ENCODE measurements around the gene G6PC3.
A peak's percentile ranks its signal among the peaks of the same experiment; 100 is the strongest.

The G6PC3 gene

GRCh38 chr17:44112284-44113280 is 42.0 kb downstream of the G6PC3 start:
- no peak overlapping the region for H3K27ac ChIP-seq (ENCODE audit: low read depth, low read length)
- H3K23ac ChIP-seq (ENCODE audit: low read length), result no peak overlapping the region
- H3K56ac ChIP-seq (ENCODE audit: low read length), result no peak overlapping the region
- no peaks in the 10 kb centered on the region for H3K27me3 ChIP-seq (ENCODE audit: insufficient read depth, low read length, poor library complexity)
- H3K4me3 ChIP-seq (ENCODE audit: low read length), result no peak overlapping the region
- no peak overlapping the region for H4K5ac ChIP-seq (ENCODE audit: low read length)
- no peak for DNase-seq
- peaks cover 8% of the 10 kb centered on the region for H3K4me1 ChIP-seq (ENCODE audit: control insufficient read depth, low read depth, low read length)
- no peak overlapping the region for H2BK15ac ChIP-seq (replicated peaks; ENCODE audit: low read depth)
- H3K9ac ChIP-seq (ENCODE audit: low read length), result no peak overlapping the region
- H3K79me2 ChIP-seq (ENCODE audit: control insufficient read depth, insufficient read depth, low read length), result peaks cover 8% of the 10 kb centered on the region
- no peak overlapping the region for H3K4me2 ChIP-seq (ENCODE audit: low read length)
- H2BK120ac ChIP-seq (ENCODE audit: low read depth, low read length), result no peak overlapping the region
- no CpG with 5 or more reads among the region's 4 CpGs for WGBS (ENCODE audit: extremely low coverage, insufficient coverage, low lambda C conversion rate)
- no peak overlapping the region for H2BK5ac ChIP-seq (ENCODE audit: low read length)
- H3K18ac ChIP-seq (ENCODE audit: low read length), result no peak overlapping the region
- no peak overlapping the region for H4K8ac ChIP-seq (ENCODE audit: low read depth, low read length)
- H2AK5ac ChIP-seq (ENCODE audit: low read length), result no peak overlapping the region
- no peak overlapping the region for H3K4ac ChIP-seq (ENCODE audit: low read depth, low read length)
- H3K79me1 ChIP-seq (ENCODE audit: low read length), result peaks cover 33% of the 10 kb centered on the region
- no peaks in the 10 kb centered on the region for H3K36me3 ChIP-seq (ENCODE audit: control insufficient read depth, insufficient read depth, low read length)

- H3K27ac ChIP-seq (ENCODE audit: low read depth, low read length), result no peak overlapping the region
- peaks cover 35% of the 10 kb centered on the region for H3K79me1 ChIP-seq (ENCODE audit: low read length)
- H2BK120ac ChIP-seq (ENCODE audit: low read depth, low read length), result no peak overlapping the region
- no peak overlapping the region for H2AK5ac ChIP-seq (ENCODE audit: low read length)
- H2BK15ac ChIP-seq (replicated peaks; ENCODE audit: low read depth), result no peak overlapping the region
- no CpG with 5 or more reads among the region's 1 CpG for WGBS (ENCODE audit: extremely low coverage, insufficient coverage, low lambda C conversion rate)
- DNase-seq, result no peak
- no peak overlapping the region for H4K5ac ChIP-seq (ENCODE audit: low read length)
- no peak overlapping the region for H3K56ac ChIP-seq (ENCODE audit: low read length)
- no peak overlapping the region for H3K4ac ChIP-seq (ENCODE audit: low read depth, low read length)
- no peak overlapping the region for H3K18ac ChIP-seq (ENCODE audit: low read length)
- H3K23ac ChIP-seq (ENCODE audit: low read length), result no peak overlapping the region
- no peaks in the 10 kb centered on the region for H3K27me3 ChIP-seq (ENCODE audit: insufficient read depth, low read length, poor library complexity)
- no peak overlapping the region for H2BK5ac ChIP-seq (ENCODE audit: low read length)
- no peak overlapping the region for H3K9ac ChIP-seq (ENCODE audit: low read length)
- H3K79me2 ChIP-seq (ENCODE audit: control insufficient read depth, insufficient read depth, low read length), result peaks cover 8% of the 10 kb centered on the region
- H3K36me3 ChIP-seq (ENCODE audit: control insufficient read depth, insufficient read depth, low read length), result no peaks in the 10 kb centered on the region
- no peak overlapping the region for H3K4me3 ChIP-seq (ENCODE audit: low read length)
- H3K4me1 ChIP-seq (ENCODE audit: control insufficient read depth, low read depth, low read length), result peaks cover 8% of the 10 kb centered on the region
- no peak overlapping the region for H4K8ac ChIP-seq (ENCODE audit: low read depth, low read length)
- H3K4me2 ChIP-seq (ENCODE audit: low read length), result no peak overlapping the region
Observed at GRCh38 chr17:44113382-44113781, 42.8 kb downstream of the G6PC3 start.

- WGBS (ENCODE audit: extremely low coverage, insufficient coverage, low lambda C conversion rate), result no CpG with 5 or more reads among the region's 9 CpGs
- no peak for DNase-seq
- no peak overlapping the region for H4K8ac ChIP-seq (ENCODE audit: low read depth, low read length)
- no peak overlapping the region for H2BK120ac ChIP-seq (ENCODE audit: low read depth, low read length)
- H4K5ac ChIP-seq (ENCODE audit: low read length), result no peak overlapping the region
- no peak overlapping the region for H3K27ac ChIP-seq (ENCODE audit: low read depth, low read length)
- no peaks in the 10 kb centered on the region for H3K27me3 ChIP-seq (ENCODE audit: insufficient read depth, low read length, poor library complexity)
- no peak overlapping the region for H3K18ac ChIP-seq (ENCODE audit: low read length)
- H3K56ac ChIP-seq (ENCODE audit: low read length), result no peak overlapping the region
- H3K79me2 ChIP-seq (ENCODE audit: control insufficient read depth, insufficient read depth, low read length), result peaks cover 12% of the 10 kb centered on the region
- peaks cover 11% of the 10 kb centered on the region for H3K4me1 ChIP-seq (ENCODE audit: control insufficient read depth, low read depth, low read length)
- H2BK5ac ChIP-seq (ENCODE audit: low read length), result no peak overlapping the region
- no peak overlapping the region for H3K23ac ChIP-seq (ENCODE audit: low read length)
- H2AK5ac ChIP-seq (ENCODE audit: low read length), result no peak overlapping the region
- no peak overlapping the region for H3K4me2 ChIP-seq (ENCODE audit: low read length)
- no peak overlapping the region for H3K9ac ChIP-seq (ENCODE audit: low read length)
- H3K79me1 ChIP-seq (ENCODE audit: low read length), result peaks cover 39% of the 10 kb centered on the region
- H3K4ac ChIP-seq (ENCODE audit: low read depth, low read length), result no peak overlapping the region
- H2BK15ac ChIP-seq (replicated peaks; ENCODE audit: low read depth), result no peak overlapping the region
- no peaks in the 10 kb centered on the region for H3K36me3 ChIP-seq (ENCODE audit: control insufficient read depth, insufficient read depth, low read length)
- H3K4me3 ChIP-seq (ENCODE audit: low read length), result no peak overlapping the region
Observed at GRCh38 chr17:44113868-44114840, 43.6 kb downstream of the G6PC3 start.

DNA sequence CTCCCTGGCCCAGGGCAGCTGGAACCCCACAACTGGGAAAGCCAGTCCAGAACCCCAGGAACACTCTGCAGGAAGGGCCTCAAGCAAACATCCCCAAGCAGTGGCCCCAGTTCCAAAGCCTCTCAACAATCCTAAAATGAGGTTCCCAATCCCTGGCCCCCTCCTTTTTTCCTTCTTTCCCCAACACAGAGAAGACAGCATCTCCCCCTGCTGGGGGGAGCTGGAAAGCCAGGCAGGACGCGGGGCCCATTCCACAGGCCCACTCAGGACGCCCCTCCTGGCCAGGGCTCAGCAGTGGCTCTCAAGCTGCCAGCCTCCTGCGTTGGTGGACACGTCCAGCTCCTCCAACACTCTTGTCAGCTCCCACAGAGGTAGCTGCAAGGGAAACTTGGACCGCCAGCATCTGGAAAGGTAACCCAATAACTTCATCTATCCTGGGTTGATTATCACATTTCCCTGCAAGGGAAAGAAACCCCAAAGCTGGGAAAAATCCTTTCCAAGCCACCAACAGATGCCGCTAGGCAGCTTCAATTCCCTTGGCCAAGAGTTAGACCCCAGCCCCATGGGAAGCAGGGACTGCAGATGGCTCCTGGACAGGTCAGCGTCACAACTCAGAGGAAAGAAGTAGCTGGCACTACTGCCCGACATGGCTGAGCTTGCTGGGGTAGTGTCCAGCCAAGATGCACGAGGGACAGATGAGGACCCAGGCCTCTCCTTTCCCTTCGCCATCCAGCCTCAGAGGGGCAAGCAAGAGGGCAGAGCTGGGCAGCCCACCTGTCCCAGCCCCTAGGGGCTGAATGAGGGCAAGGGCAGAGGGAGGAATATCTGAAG is 45.3 kb downstream of the G6PC3 start:
- Histone ChIP-seq H4K8ac (ENCODE audit: low read depth, low read length) (no peak overlapping the region), H3K36me3 (ENCODE audit: control insufficient read depth, insufficient read depth, low read length) (no peaks in the 10 kb centered on the region), H3K4me3 (ENCODE audit: low read length) (no peak overlapping the region), H3K9ac (ENCODE audit: low read length) (no peak overlapping the region), H3K4me2 (ENCODE audit: low read length) (no peak overlapping the region), H3K79me2 (ENCODE audit: control insufficient read depth, insufficient read depth, low read length) (peaks cover 18% of the 10 kb centered on the region), H3K18ac (ENCODE audit: low read length) (no peak overlapping the region), H2AK5ac (ENCODE audit: low read length) (no peak overlapping the region), H3K4ac (ENCODE audit: low read depth, low read length) (no peak overlapping the region), H4K5ac (ENCODE audit: low read length) (no peak overlapping the region), H3K4me1 (ENCODE audit: control insufficient read depth, low read depth, low read length) (peaks cover 11% of the 10 kb centered on the region), H3K56ac (ENCODE audit: low read length) (no peak overlapping the region), H2BK120ac (ENCODE audit: low read depth, low read length) (no peak overlapping the region), H2BK5ac (ENCODE audit: low read length) (no peak overlapping the region), H3K27ac (ENCODE audit: low read depth, low read length) (no peak overlapping the region), H3K27me3 (ENCODE audit: insufficient read depth, low read length, poor library complexity) (no peaks in the 10 kb centered on the region), H2BK15ac (replicated peaks; ENCODE audit: low read depth) (no peak overlapping the region), H3K23ac (ENCODE audit: low read length) (no peak overlapping the region), H3K79me1 (ENCODE audit: low read length) (peaks cover 35% of the 10 kb centered on the region)
- DNase-seq, result peak; percentile 54
- no CpG with 5 or more reads among the region's 11 CpGs for WGBS (ENCODE audit: extremely low coverage, insufficient coverage, low lambda C conversion rate)

GRCh38 chr17:44117351-44117750 is 46.8 kb downstream of the G6PC3 start:
- Histone ChIP-seq H3K79me1 (ENCODE audit: low read length) (peaks cover 33% of the 10 kb centered on the region), H3K4me1 (ENCODE audit: control insufficient read depth, low read depth, low read length) (peaks cover 13% of the 10 kb centered on the region), H3K27me3 (ENCODE audit: insufficient read depth, low read length, poor library complexity) (no peaks in the 10 kb centered on the region), H3K4me2 (ENCODE audit: low read length) (no peak overlapping the region), H2BK15ac (replicated peaks; ENCODE audit: low read depth) (no peak overlapping the region), H3K23ac (ENCODE audit: low read length) (no peak overlapping the region), H2BK5ac (ENCODE audit: low read length) (no peak overlapping the region), H2BK120ac (ENCODE audit: low read depth, low read length) (no peak overlapping the region), H4K8ac (ENCODE audit: low read depth, low read length) (no peak overlapping the region), H3K27ac (ENCODE audit: low read depth, low read length) (no peak overlapping the region), H3K4me3 (ENCODE audit: low read length) (no peak overlapping the region), H4K5ac (ENCODE audit: low read length) (no peak overlapping the region), H3K9ac (ENCODE audit: low read length) (peak overlapping the region; percentile 15), H3K18ac (ENCODE audit: low read length) (no peak overlapping the region), H3K56ac (ENCODE audit: low read length) (peak overlapping the region; percentile 46), H2AK5ac (ENCODE audit: low read length) (no peak overlapping the region), H3K79me2 (ENCODE audit: control insufficient read depth, insufficient read depth, low read length) (peaks cover 27% of the 10 kb centered on the region), H3K36me3 (ENCODE audit: control insufficient read depth, insufficient read depth, low read length) (no peaks in the 10 kb centered on the region), H3K4ac (ENCODE audit: low read depth, low read length) (no peak overlapping the region)
- no CpG with 5 or more reads among the region's 18 CpGs for WGBS (ENCODE audit: extremely low coverage, insufficient coverage, low lambda C conversion rate)
- no peak for DNase-seq

All from mesendoderm (in vitro differentiated cells).